Superior temporal gyrus (tissue), 1 donor: ENCODE measurements around the gene B3GNT2.
"Not testable (repeated sequence)": the region's sequence is repeated elsewhere in the genome, so short reads cannot be mapped to it uniquely, and the experiment has no call there.

Experiments
- DNase-seq: peaks from one replicate; pipeline ENCODE4 v3.0.0-alpha.2; 2016; ENCODE audit errors: extremely low spot score

B3GNT2 gene, protein sequence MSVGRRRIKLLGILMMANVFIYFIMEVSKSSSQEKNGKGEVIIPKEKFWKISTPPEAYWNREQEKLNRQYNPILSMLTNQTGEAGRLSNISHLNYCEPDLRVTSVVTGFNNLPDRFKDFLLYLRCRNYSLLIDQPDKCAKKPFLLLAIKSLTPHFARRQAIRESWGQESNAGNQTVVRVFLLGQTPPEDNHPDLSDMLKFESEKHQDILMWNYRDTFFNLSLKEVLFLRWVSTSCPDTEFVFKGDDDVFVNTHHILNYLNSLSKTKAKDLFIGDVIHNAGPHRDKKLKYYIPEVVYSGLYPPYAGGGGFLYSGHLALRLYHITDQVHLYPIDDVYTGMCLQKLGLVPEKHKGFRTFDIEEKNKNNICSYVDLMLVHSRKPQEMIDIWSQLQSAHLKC

GRCh38 chr2:62195421-62196277, at the start of gene B3GNT2:
B3GNT2 (plus strand) TSS chr2:62196115; CDS start chr2:62222221, 26,106 bp downstream.
- DNase-seq, result peak; percentile 70

DNA sequence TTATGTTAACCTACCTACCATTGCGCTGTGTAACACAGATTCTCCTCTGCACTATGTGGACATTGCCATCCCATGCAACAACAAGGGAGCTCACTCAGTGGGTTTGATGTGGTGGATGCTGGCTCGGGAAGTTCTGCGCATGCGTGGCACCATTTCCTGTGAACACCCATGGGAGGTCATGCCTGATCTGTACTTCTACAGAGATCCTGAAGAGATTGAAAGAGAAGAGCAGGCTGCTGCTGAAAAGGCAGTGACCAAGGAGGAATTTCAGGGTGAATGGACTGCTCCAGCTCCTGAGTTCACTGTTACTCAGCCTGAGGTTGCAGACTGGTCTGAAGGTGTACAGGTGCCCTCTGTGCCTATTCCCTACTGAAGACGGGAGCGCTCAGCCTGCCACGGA, 49.1 kb upstream of the B3GNT2 start:
- not testable (repeated sequence) for DNase-seq

- DNase-seq, result no peak
Observed at GRCh38 chr2:62147610-62148301, 48.2 kb upstream of the B3GNT2 start.

- DNase-seq, result no peak
Observed at GRCh38 chr2:62149708-62150107, 46.2 kb upstream of the B3GNT2 start.

DNA sequence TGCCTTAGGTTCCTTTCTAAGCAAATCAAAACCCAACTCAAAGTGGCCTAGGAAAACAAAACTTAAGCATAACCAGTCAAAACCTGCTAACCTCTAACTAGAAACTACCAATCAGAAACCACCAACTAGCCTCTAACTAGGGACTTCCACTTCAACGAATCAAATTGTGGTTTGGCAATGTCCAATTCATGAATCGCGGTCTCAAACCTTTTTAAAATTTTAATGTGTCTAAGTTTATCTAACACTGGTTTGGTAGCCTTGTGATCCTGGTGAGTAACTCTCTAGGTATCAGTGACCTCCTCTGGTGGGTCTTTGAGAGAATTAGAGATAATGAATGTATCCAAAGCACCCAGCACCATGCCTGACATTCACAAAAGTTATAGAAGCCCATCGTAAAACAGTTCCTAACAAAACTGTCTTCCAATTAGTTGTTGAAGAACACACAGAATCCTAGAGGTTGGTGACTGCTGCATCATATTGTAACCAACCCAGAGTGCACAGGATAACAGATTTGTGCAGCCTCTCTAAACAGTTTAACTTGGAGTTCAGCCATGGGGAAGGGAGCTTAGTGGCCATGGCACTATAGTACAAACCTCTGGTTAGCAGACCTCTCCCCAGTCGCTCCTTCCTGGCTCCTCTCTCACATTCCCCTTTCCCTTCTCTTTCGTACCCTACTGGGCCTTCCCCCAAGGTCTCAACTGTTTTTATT, 45.2 kb upstream of the B3GNT2 start:
- no peak for DNase-seq

DNA sequence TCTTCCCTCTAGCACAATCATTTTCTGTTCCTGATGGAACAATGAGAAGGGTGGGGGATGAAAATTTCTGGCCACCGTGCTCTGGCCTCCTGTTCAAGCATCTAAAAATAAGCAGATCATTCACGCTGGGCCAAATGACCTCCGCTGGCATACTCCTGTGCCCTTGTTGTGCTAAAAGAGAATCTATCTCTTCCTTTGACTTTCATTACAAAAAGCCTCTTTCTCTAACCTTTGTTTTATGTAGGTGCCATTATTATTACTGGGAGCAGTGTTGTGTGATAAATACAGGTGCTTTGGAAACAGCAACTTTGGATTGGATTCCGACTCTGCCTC, 44.6 kb upstream of the B3GNT2 start:
- DNase-seq, result no peak

DNA sequence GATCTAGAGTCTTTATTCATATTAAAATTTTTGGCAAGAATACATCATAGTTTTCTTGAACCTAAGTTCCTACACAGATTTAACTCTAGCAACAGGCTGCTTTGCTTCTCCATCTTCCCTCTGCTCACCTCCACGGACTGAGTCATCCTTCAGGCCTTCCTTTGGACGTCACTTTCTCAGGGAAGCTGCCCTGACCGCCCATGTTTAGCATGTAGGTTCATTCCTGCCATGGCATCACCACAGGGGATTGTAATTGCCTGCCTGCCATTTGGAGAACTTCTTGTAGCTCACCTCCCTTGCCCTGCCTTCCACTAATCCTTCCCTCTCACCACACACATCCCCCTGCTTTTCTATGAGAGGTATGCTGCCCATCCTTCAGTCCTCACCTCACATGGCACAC, 43.9 kb upstream of the B3GNT2 start:
- no peak for DNase-seq

- DNase-seq, result no peak
Observed at GRCh38 chr2:62156861-62157496, 38.9 kb upstream of the B3GNT2 start.

- DNase-seq, result no peak
Observed at GRCh38 chr2:62158444-62159121, 37.3 kb upstream of the B3GNT2 start.

DNA sequence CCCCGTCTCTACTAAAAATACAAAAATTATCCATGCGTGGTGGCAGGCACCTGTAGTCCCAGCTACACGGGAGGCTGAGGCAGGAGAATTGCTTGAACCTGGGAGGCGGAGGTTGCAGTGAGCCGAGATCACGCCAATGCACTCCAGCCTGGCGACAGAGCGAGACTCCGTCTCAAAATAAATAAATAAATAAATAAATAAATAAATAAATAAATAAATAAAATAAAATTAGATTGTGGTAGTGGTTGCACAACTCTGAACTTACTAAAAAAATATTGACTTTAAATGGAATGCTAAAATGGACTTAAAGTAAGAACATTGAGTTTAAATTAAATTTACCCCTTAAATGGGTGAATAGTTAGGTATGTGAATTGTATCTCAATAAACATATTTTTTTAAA, 35.2 kb upstream of the B3GNT2 start:
- DNase-seq, result not testable (repeated sequence)

DNA sequence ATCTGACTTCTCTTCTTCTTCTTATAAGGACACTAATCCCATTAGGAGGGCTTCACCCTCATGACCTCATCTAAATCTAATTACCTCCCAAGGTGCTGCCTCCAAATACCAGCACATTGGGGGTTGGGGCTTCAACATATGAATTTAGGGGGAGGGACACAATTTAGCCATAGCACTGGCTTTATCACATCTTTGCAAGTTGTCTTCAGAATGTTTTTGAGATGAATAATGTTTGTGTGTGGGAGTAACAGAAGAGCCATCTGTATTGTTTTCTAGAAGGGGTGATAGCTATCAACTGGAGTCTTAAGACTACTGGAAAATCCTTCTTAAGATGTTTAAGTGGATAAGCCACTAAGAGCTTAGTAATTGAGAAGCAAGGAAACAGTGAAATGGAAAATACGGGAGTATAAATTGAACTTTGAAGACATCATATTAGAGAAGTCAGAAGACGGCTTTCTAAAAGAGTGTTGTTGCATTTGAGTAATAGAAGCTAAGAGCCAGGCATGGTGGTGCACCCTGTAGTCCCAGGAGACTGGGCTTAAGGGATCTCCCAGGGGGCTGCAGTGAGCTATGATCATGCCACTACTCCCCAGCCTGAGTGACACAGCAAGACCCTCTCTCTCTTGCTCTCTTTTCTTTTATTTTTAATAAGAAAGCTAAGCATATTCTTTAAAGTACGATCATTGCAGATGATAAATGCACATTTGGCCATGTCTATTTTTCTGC, 32.6 kb upstream of the B3GNT2 start:
- DNase-seq, result no peak

GRCh38 chr2:62163834-62164233, 32.1 kb upstream of the B3GNT2 start:
- DNase-seq, result no peak

GRCh38 chr2:62175728-62176127, 20.2 kb upstream of the B3GNT2 start:
- peak; percentile 26 for DNase-seq

GRCh38 chr2:62176801-62177200, 19.1 kb upstream of the B3GNT2 start:
- DNase-seq, result no peak

- no peak for DNase-seq
Observed at GRCh38 chr2:62177392-62178049, 18.4 kb upstream of the B3GNT2 start.

GRCh38 chr2:62178741-62179271, 17.1 kb upstream of the B3GNT2 start:
- DNase-seq, result no peak

DNA sequence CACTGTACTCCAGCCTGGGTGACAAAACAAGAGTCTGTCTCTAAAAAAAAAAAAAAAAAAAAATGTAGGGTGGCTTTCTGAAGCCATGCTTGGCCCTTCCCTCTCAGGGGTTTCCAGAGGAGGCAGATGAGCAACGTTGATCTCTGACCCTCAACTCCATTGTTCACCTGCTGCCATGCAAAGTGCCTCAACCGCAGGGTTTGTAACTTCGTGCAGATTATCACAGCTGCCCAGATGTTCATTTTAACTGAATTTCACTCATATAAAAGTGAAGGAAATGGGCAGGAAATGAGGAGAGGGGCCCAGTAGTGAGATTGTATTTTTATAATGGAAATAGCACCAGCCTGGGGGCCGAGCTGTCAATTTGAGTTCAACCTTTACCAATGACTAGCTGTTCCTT, 14.9 kb upstream of the B3GNT2 start:
- DNase-seq, result no peak

GRCh38 chr2:62181843-62182242, 14.1 kb upstream of the B3GNT2 start:
- no peak for DNase-seq
